ENCODE data around the gene PIGC. TPM values are rescaled to one million over a fixed set of nuclear protein-coding genes. Genes with fewer than 3 reads are reported as not detected.
A peak's percentile ranks its signal among the peaks of the same experiment; 100 is the strongest.
"Not testable (repeated sequence)": the region's sequence is repeated elsewhere in the genome, so short reads cannot be mapped to it uniquely, and the experiment has no call there.

The PIGC gene
- total RNA-seq, 1 experiment from 2014 or later, result 29.2 TPM

GRCh38 chr1:172442404-172442803, 1.5 kb downstream of the PIGC start:
- DNase-seq, result no peak
- H3K27me3 Mint-ChIP-seq (ENCODE audit: unreplicated experiment), result no peaks in the 10 kb centered on the region
- no TSS peak for BruUV-seq (replicated peaks)
- H3K4me3 Mint-ChIP-seq (ENCODE audit: low read depth, unreplicated experiment), result peak overlapping the region; percentile 87
- H3K9me3 Mint-ChIP-seq (ENCODE audit: low read depth, unreplicated experiment), result no peaks in the 10 kb centered on the region
- peaks cover 28% of the 10 kb centered on the region for H3K4me1 Mint-ChIP-seq (ENCODE audit: low read depth, unreplicated experiment)
- CTCF ChIA-PET, result interaction anchor here (1.3 kb wide), 1 partner anchor 10 kb away, joined by 8 read pairs; no protein-coding TSS in a partner anchor
- peaks cover 11% of the 10 kb centered on the region for H3K36me3 Mint-ChIP-seq (ENCODE audit: insufficient read depth, unreplicated experiment)
- intact Hi-C loops (cut with micrococcal nuclease; ENCODE audit: unreplicated experiment), result no loop called here
- no peak overlapping the region for H3K27ac Mint-ChIP-seq (ENCODE audit: unreplicated experiment)
- TF ChIP-seq CTCF (IDR thresholded peaks at IDR 0.05; ENCODE audit: unreplicated experiment), result no peak

- H3K36me3 Mint-ChIP-seq (ENCODE audit: insufficient read depth, unreplicated experiment); H3K4me3 Mint-ChIP-seq (ENCODE audit: low read depth, unreplicated experiment); H3K27ac Mint-ChIP-seq (ENCODE audit: unreplicated experiment); H3K27me3 Mint-ChIP-seq (ENCODE audit: unreplicated experiment); BruUV-seq (replicated peaks); H3K9me3 Mint-ChIP-seq (ENCODE audit: low read depth, unreplicated experiment); CTCF ChIA-PET; DNase-seq: not testable (repeated sequence)
- intact Hi-C loops (cut with micrococcal nuclease; ENCODE audit: unreplicated experiment), result loop anchor here (10.0 kb wide), 1 partner anchor 632 kb away; no protein-coding TSS in a partner anchor
- peaks cover 14% of the 10 kb centered on the region for H3K4me1 Mint-ChIP-seq (ENCODE audit: low read depth, unreplicated experiment)
Observed at GRCh38 chr1:172437183-172437582, 6.7 kb downstream of the PIGC start.

- TF ChIP-seq CTCF (IDR thresholded peaks at IDR 0.05; ENCODE audit: unreplicated experiment), result no peak
- Mint-ChIP-seq H3K9me3 (ENCODE audit: low read depth, unreplicated experiment) (no peaks in the 10 kb centered on the region), H3K27ac (ENCODE audit: unreplicated experiment) (no peak overlapping the region), H3K36me3 (ENCODE audit: insufficient read depth, unreplicated experiment) (no peaks in the 10 kb centered on the region), H3K27me3 (ENCODE audit: unreplicated experiment) (no peaks in the 10 kb centered on the region), H3K4me3 (ENCODE audit: low read depth, unreplicated experiment) (peak overlapping the region; percentile 16), H3K4me1 (ENCODE audit: low read depth, unreplicated experiment) (peaks cover 15% of the 10 kb centered on the region)
- peak; percentile 80 for DNase-seq
- BruUV-seq (replicated peaks), result no TSS peak
- CTCF ChIA-PET, result interaction anchor here (0.6 to 1.6 kb wide), 8 partner anchors 10 to 1584 kb away, joined by 3 to 8 read pairs (median 4); no protein-coding TSS in a partner anchor
- intact Hi-C loops (cut with micrococcal nuclease; ENCODE audit: unreplicated experiment), result loop anchor here (10.0 kb wide), 1 partner anchor 627 kb away; no protein-coding TSS in a partner anchor
Observed at GRCh38 chr1:172431721-172432192, 12.1 kb downstream of the PIGC start.

- BruUV-seq (replicated peaks), result no TSS peak
- H3K9me3 Mint-ChIP-seq (ENCODE audit: low read depth, unreplicated experiment), result no peaks in the 10 kb centered on the region
- no peaks in the 10 kb centered on the region for H3K27me3 Mint-ChIP-seq (ENCODE audit: unreplicated experiment)
- no peak for DNase-seq
- no peaks in the 10 kb centered on the region for H3K36me3 Mint-ChIP-seq (ENCODE audit: insufficient read depth, unreplicated experiment)
- H3K4me3 Mint-ChIP-seq (ENCODE audit: low read depth, unreplicated experiment), result peak overlapping the region; percentile 16
- peaks cover 15% of the 10 kb centered on the region for H3K4me1 Mint-ChIP-seq (ENCODE audit: low read depth, unreplicated experiment)
- no peak overlapping the region for H3K27ac Mint-ChIP-seq (ENCODE audit: unreplicated experiment)
- intact Hi-C loops (cut with micrococcal nuclease; ENCODE audit: unreplicated experiment), result loop anchor here (10.0 kb wide), 1 partner anchor 626 kb away; no protein-coding TSS in a partner anchor
- no peak for TF ChIP-seq CTCF (IDR thresholded peaks at IDR 0.05; ENCODE audit: unreplicated experiment)
- CTCF ChIA-PET, result interaction anchor here (1.3 to 1.6 kb wide), 4 partner anchors 12 to 429 kb away, joined by 4 to 8 read pairs (median 6); no protein-coding TSS in a partner anchor
Observed at GRCh38 chr1:172431204-172431603, 12.7 kb downstream of the PIGC start.

- no peak for TF ChIP-seq CTCF (IDR thresholded peaks at IDR 0.05; ENCODE audit: unreplicated experiment)
- Mint-ChIP-seq H3K4me1 (ENCODE audit: low read depth, unreplicated experiment) (peaks cover 15% of the 10 kb centered on the region), H3K9me3 (ENCODE audit: low read depth, unreplicated experiment) (no peaks in the 10 kb centered on the region), H3K27me3 (ENCODE audit: unreplicated experiment) (no peaks in the 10 kb centered on the region), H3K4me3 (ENCODE audit: low read depth, unreplicated experiment) (no peak overlapping the region), H3K36me3 (ENCODE audit: insufficient read depth, unreplicated experiment) (no peaks in the 10 kb centered on the region), H3K27ac (ENCODE audit: unreplicated experiment) (no peak overlapping the region)
- CTCF ChIA-PET, result interaction anchor here (0.9 kb wide), 1 partner anchor 427 kb away, joined by 6 read pairs; no protein-coding TSS in a partner anchor
- intact Hi-C loops (cut with micrococcal nuclease; ENCODE audit: unreplicated experiment), result loop anchor here (10.0 kb wide), 1 partner anchor 625 kb away; no protein-coding TSS in a partner anchor
- no TSS peak for BruUV-seq (replicated peaks)
- DNase-seq, result no peak
Observed at GRCh38 chr1:172430128-172430454, 13.8 kb downstream of the PIGC start.
